ENCODE data around the gene ZNF418. TPM values are rescaled to one million over a fixed set of nuclear protein-coding genes. Genes with fewer than 3 reads are reported as not detected.
A peak's percentile ranks its signal among the peaks of the same experiment; 100 is the strongest.
"Not testable (repeated sequence)": the region's sequence is repeated elsewhere in the genome, so short reads cannot be mapped to it uniquely, and the experiment has no call there.

Gene ZNF418
- total RNA-seq, 1 donor from 2014 or later, result 3.5 TPM

DNA sequence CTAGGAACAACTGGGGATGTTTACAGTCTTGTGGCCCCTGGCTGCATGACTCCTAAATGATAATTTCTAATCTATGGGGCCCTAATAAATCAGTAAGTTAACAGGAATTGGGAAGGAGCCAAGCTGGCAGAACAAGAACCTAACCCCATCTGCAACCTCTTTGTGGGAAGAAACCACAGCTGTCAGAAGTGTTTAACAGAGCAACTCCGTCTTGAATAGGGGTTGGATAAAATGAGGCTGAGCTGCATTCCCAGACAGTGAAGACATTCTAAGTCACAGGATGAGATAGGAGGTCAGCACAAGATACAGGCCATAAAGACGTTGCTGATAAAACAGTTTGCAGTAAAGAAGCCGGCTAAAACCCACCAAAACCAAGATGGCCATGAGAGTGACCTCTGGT is 44.5 kb downstream of the ZNF418 start:
- not testable (repeated sequence) for ATAC-seq; DNase-seq (ENCODE audit: low spot score)

DNA sequence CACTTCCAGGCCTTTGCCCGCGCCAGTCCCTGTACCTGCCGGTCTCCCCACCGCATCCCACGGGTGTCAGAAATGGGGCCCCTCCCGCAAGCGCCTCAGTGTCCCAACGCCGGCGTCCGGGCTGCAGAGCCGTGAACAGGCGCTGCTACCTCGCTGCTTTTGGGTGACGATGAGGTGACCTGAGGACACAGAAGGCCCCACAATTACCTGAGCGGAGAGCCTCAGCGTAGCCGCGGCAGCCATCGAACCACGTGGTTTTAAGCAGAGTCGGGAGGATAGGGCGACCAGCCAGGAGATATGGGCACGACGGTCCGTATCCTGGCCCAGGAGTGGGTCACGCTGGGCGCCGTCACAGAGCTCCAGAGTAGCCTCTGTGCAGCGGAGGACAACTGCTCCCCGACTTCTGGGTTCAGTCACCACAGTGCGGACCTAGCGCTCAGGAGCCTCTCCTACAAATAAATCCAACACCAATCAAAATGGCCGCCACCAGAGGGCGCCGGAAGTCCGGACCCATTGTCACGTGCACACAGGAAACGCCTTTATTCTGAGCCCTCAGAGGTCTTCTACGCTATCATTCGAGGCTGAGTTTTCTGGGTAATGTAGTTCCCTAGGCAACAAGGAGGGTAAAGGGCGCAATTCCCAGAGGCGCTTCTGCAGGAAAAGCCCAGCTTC is 46.5 kb downstream of the ZNF418 start, which contains the start of gene ZNF814:
Gene ZNF814 (minus strand): TSS at position 478 of the 672 bp plus-strand sequence. CDS start 235 bp downstream, at position 243.
- ATAC-seq (peak; percentile 97), DNase-seq (ENCODE audit: low spot score) (peak; percentile 88)

DNA sequence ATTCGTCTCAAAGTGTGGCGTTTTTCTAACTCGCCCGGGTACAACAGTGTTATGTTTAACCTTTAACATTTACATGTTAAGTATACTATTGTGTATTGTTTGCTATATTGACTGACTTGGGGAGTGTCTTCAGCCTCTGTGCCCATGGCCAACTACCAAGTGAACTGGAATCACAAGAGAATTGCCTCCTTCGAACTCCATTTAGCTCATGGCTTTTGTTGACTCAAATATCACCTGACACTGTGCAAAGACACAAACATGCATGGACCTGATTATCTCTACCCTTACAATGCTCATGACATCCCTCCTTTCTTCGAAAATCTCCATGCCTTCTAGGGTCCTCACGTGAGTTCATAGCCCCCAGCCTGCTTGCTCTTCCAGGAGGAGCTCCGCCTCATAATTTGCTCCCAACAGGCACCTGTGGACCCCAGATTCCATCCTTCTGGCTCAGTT is 47.1 kb downstream of the ZNF418 start:
- DNase-seq (ENCODE audit: low spot score) (no peak), ATAC-seq (peak; percentile 13)

DNA sequence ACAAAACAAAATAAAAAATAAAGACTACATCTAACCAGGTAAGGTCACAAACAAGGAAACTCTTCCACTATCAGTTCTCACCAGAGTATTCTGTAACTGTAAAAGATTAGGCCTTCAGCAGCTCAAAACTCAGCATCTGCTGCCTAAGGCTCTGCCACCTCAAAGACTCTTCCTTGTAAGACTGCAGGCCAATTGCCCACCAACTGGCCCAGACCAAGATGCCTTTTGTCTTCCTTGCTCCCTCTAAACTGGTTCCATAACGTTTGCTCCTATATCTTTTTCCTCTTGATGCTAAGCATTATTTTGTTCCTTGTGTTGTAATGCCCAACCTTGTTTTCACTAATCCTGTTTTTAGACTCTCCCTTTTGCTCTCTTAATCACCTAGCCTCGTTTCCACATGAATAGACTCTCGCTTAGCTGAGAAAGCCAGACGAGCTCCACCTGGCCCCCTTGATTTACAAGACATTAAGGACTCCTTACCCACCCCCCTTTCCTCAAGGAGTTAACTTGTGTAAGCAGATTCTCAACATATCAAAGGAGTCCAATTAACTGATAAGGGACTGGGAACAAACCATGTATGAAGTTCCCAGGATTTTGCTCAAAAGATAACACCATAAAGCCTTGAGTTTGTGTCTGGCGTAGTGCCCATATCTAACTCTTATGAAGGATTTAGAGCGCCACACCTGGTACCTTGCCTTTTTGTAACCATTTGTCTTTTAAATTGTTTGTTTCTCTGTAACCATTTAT is 47.8 kb downstream of the ZNF418 start:
- no peak for DNase-seq (ENCODE audit: low spot score)
- ATAC-seq, result no peak

DNA sequence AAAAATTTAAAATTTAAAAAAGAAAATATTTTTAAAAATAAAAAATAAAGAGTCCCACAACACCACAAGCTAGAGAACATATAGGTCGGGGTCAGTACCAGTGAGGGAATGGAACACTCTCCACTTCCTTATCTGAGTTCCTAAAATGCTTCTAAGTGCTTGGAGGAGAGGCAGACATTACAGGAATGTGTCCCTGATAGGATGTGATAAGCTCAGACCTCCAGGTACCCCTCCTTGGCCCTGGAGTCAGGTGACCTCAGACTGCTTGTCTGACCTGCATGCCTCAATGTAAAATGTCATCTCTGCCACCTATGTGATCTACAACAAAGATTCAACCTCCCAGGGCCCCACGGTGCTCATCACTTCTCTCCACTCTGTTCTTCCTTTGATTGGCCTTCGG is 49.2 kb downstream of the ZNF418 start:
- DNase-seq (ENCODE audit: low spot score), result no peak
- no peak for ATAC-seq

DNA sequence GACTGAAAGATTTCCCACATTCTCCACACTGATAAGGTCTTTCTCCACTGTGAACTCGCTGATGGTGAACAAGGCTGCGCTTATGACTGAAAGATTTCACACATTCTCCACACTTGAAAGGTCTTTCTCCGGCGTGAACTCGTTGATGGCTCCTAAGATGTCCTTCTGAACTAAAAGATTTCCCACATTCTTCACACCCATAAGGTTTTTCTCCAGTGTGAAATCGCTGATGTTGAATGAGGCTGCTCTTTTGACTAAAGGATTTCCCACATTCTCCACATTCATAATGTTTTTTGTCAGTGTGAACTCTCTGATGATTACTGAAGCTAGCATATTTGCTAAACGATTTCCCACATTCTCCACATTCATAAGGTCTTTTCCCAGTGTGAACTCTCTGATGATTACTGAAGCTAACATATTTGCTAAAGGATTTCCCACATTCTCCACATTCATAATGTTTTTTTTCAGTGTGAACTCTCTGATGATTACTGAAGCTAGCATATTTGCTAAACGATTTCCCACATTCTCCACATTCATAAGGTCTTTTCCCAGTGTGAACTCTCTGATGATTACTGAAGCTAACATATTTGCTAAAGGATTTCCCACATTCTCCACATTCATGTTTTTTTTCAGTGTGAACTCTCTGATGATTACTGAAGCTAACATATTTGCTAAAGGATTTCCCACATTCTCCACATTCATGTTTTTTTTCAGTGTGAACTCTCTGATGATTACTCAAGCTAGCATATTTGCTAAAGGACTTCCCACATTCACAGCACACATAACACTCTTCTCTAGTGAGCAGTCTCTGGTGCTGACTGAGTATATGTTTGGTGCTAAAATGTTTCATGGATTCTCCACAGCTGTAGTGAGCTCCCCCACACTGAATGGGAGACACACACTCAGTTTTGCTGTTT is 61.1 kb downstream of the ZNF418 start:
- ATAC-seq; DNase-seq (ENCODE audit: low spot score): not testable (repeated sequence)

DNA sequence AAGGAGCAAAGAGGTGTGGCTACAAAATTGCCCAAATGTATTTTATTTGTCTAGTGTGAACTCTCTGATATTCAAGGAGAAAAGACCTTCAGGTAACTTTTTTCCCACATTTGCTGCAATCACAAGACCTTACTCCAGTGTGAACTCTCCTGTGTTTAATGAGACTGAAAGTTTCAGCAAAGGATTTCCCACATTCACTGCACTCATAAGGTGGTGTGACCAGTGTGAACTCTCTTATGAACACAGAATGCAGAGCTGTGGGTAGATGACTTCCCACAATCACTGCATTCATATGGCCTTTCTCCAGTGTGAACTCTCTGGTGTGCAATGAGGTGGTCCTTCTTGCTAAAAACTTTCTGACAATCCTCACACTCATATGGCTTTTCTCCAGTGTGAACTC is 62.8 kb downstream of the ZNF418 start:
- DNase-seq (ENCODE audit: low spot score) (no peak), ATAC-seq (no peak)

Other genes with a start within 250 kb of the ZNF418 start
- 0.96 TPM for gene ZNF154, start 226.2 kb downstream of the ZNF418 start, total RNA-seq
- 2.1 TPM for gene ZNF671, start 207.8 kb downstream of the ZNF418 start, total RNA-seq
- 9.1 TPM for gene ZNF776, start 188.6 kb downstream of the ZNF418 start, total RNA-seq
- gene ZNF586, start 165.7 kb downstream of the ZNF418 start, total RNA-seq, result 4.6 TPM
- 7.1 TPM for gene ZNF552, start 120.5 kb downstream of the ZNF418 start, total RNA-seq
- gene ZNF587B, start 105.1 kb downstream of the ZNF418 start, total RNA-seq, result 10.2 TPM
- gene ZNF587, start 85.5 kb downstream of the ZNF418 start, total RNA-seq, result 19.1 TPM
- 12.9 TPM for gene ZNF814, start 46.4 kb downstream of the ZNF418 start, total RNA-seq
- gene ZNF417, start 18.8 kb downstream of the ZNF418 start, total RNA-seq, result 15.2 TPM
- 1.1 TPM for gene ZNF256, start 12.3 kb upstream of the ZNF418 start, total RNA-seq
- 1.1 TPM for gene C19orf18, start 39.1 kb upstream of the ZNF418 start, total RNA-seq
- 9.2 TPM for gene ZNF606, start 67.4 kb upstream of the ZNF418 start, total RNA-seq
- gene ZSCAN1, start 98.6 kb upstream of the ZNF418 start, total RNA-seq, result not detected
- 0.45 TPM for gene ZNF135, start 123.9 kb upstream of the ZNF418 start, total RNA-seq
- 15.4 TPM for gene ZSCAN18, start 162.8 kb upstream of the ZNF418 start, total RNA-seq
- gene ZNF329, start 215.4 kb upstream of the ZNF418 start, total RNA-seq, result 5.7 TPM
- 13.7 TPM for gene ZNF274, start 247.7 kb upstream of the ZNF418 start, total RNA-seq